Hematopoietic multipotent progenitor cell treated with erythropoietin and hydrocortisone succinate and interleukin-3 and kit ligand, for 15 days (in vitro differentiated cells): ENCODE data around the gene SYT8.

Experiments
- DNase-seq: peaks from one replicate; pipeline ENCODE4 v3.0.0-alpha.2; 2015; ENCODE audit warnings: low spot score

Gene SYT8

GRCh38 chr11:1832211-1832919 lies 2.4 kb upstream of the SYT8 start:
- DNase-seq, result peak; percentile 57

GRCh38 chr11:1832920-1833295 lies 1.9 kb upstream of the SYT8 start:
- DNase-seq, result no peak

GRCh38 chr11:1834062-1834610 lies 654 bp upstream of the SYT8 start:
- DNase-seq, result no peak

GRCh38 chr11:1835671-1836010 lies 851 bp downstream of the SYT8 start:
- no peak for DNase-seq

GRCh38 chr11:1836011-1836945 lies 1.5 kb downstream of the SYT8 start:
- no peak for DNase-seq

GRCh38 chr11:1837171-1838076 lies 2.6 kb downstream of the SYT8 start:
- peak; percentile 63 for DNase-seq

- no peak for DNase-seq
Observed at GRCh38 chr11:1838077-1838425, 3.3 kb downstream of the SYT8 start.

GRCh38 chr11:1838426-1839144 lies 3.8 kb downstream of the SYT8 start, which contains the start of gene TNNI2:
TSS of gene TNNI2 (plus strand) at chr11:1838981. CDS start at chr11:1839697, 716 bp downstream.
- no peak for DNase-seq

GRCh38 chr11:1839204-1839923 lies 4.6 kb downstream of the SYT8 start:
- no peak for DNase-seq

- no peak for DNase-seq
Observed at GRCh38 chr11:1839924-1840779, 5.4 kb downstream of the SYT8 start.

GRCh38 chr11:1840780-1841480 lies 6.1 kb downstream of the SYT8 start:
- no peak for DNase-seq

- DNase-seq, result no peak
Observed at GRCh38 chr11:1841511-1842148, 6.8 kb downstream of the SYT8 start.

- peak; percentile 71 for DNase-seq
Observed at GRCh38 chr11:1842149-1843097, 7.6 kb downstream of the SYT8 start.

- no peak for DNase-seq
Observed at GRCh38 chr11:1843098-1843473, 8.3 kb downstream of the SYT8 start.

GRCh38 chr11:1843796-1844195 lies 9.0 kb downstream of the SYT8 start:
- peak; percentile 12 for DNase-seq

GRCh38 chr11:1844221-1845094 lies 9.7 kb downstream of the SYT8 start:
- DNase-seq, result peak; percentile 94

GRCh38 chr11:1845095-1845429 lies 10.3 kb downstream of the SYT8 start:
- no peak for DNase-seq
